Measurements from ENCODE around the gene NHS.

NHS gene

GRCh38 chrX:17448188-17448587 is 73.2 kb downstream of the NHS start:
- no peak for DNase-seq (ENCODE audit: low read depth)

- no peak for DNase-seq (ENCODE audit: low read depth)
Measured at GRCh38 chrX:17449866-17450265, 74.9 kb downstream of the NHS start.

- no peak for DNase-seq (ENCODE audit: low read depth)
Measured at GRCh38 chrX:17453788-17454187, 78.8 kb downstream of the NHS start.

GRCh38 chrX:17456526-17456925 is 81.5 kb downstream of the NHS start:
- no peak for DNase-seq (ENCODE audit: low read depth)

GRCh38 chrX:17459008-17459611 is 84.1 kb downstream of the NHS start:
- DNase-seq (ENCODE audit: low read depth) = no peak

GRCh38 chrX:17459661-17460060 is 84.7 kb downstream of the NHS start:
- no peak for DNase-seq (ENCODE audit: low read depth)

GRCh38 chrX:17462881-17463280 is 87.9 kb downstream of the NHS start:
- DNase-seq (ENCODE audit: low read depth) = no peak

GRCh38 chrX:17464194-17464593 is 89.2 kb downstream of the NHS start:
- no peak for DNase-seq (ENCODE audit: low read depth)

- no peak for DNase-seq (ENCODE audit: low read depth)
Measured at GRCh38 chrX:17465201-17465600, 90.2 kb downstream of the NHS start.

GRCh38 chrX:17465802-17466201 is 90.8 kb downstream of the NHS start:
- no peak for DNase-seq (ENCODE audit: low read depth)

GRCh38 chrX:17470136-17470535 is 95.1 kb downstream of the NHS start:
- DNase-seq (ENCODE audit: low read depth) = no peak

- no peak for DNase-seq (ENCODE audit: low read depth)
Measured at GRCh38 chrX:17471121-17471520, 96.1 kb downstream of the NHS start.

GRCh38 chrX:17471861-17472260 is 96.9 kb downstream of the NHS start:
- DNase-seq (ENCODE audit: low read depth) = no peak

GRCh38 chrX:17472424-17472823 is 97.4 kb downstream of the NHS start:
- DNase-seq (ENCODE audit: low read depth) = no peak

- DNase-seq (ENCODE audit: low read depth) = no peak
Measured at GRCh38 chrX:17473021-17473420, 98.0 kb downstream of the NHS start.

GRCh38 chrX:17474892-17475291 is 99.9 kb downstream of the NHS start:
- DNase-seq (ENCODE audit: low read depth) = no peak

GRCh38 chrX:17475449-17476217 is 100.6 kb downstream of the NHS start:
- no peak for DNase-seq (ENCODE audit: low read depth)

GRCh38 chrX:17476411-17476810 is 101.4 kb downstream of the NHS start:
- no peak for DNase-seq (ENCODE audit: low read depth)

GRCh38 chrX:17481086-17481485 is 106.1 kb downstream of the NHS start:
- DNase-seq (ENCODE audit: low read depth) = no peak

- no peak for DNase-seq (ENCODE audit: low read depth)
Measured at GRCh38 chrX:17484592-17484991, 109.6 kb downstream of the NHS start.

GRCh38 chrX:17485391-17485790 is 110.4 kb downstream of the NHS start:
- no peak for DNase-seq (ENCODE audit: low read depth)

- no peak for DNase-seq (ENCODE audit: low read depth)
Measured at GRCh38 chrX:17488036-17488435, 113.0 kb downstream of the NHS start.

- DNase-seq (ENCODE audit: low read depth) = no peak
Measured at GRCh38 chrX:17494216-17494615, 119.2 kb downstream of the NHS start.

GRCh38 chrX:17495052-17495451 is 120.1 kb downstream of the NHS start:
- no peak for DNase-seq (ENCODE audit: low read depth)
